GM18861 (cell line): ENCODE data around the gene HOXD13.

ENCODE experiments used
- ATAC-seq: cut with Tn5 transposase; IDR thresholded peaks from one replicate; pipeline ENCODE4 v1.9.1; 2021; ENCODE audit not compliant: unreplicated experiment

The HOXD13 gene

GRCh38 chr2:176093145-176093897 is 800 bp downstream of the HOXD13 start:
- no peak for ATAC-seq

- no peak for ATAC-seq
These were observed 1.4 kb downstream of the HOXD13 start for GRCh38 chr2:176093898-176094249.

- no peak for ATAC-seq
These were observed 1.8 kb downstream of the HOXD13 start for GRCh38 chr2:176094349-176094748.

- no peak for ATAC-seq
These were observed 2.9 kb downstream of the HOXD13 start for GRCh38 chr2:176095421-176095820.

GRCh38 chr2:176096243-176096985 is 3.9 kb downstream of the HOXD13 start:
- no peak for ATAC-seq

- peak; percentile 93 for ATAC-seq
These were observed 4.7 kb downstream of the HOXD13 start for GRCh38 chr2:176096986-176097819.

- no peak for ATAC-seq
These were observed 5.4 kb downstream of the HOXD13 start for GRCh38 chr2:176097820-176098365.

GRCh38 chr2:176098366-176099158 is 6.0 kb downstream of the HOXD13 start:
- no peak for ATAC-seq

- ATAC-seq: no peak
These were observed 6.7 kb downstream of the HOXD13 start for GRCh38 chr2:176099159-176099727.

GRCh38 chr2:176099728-176100546 is 7.4 kb downstream of the HOXD13 start, which contains the start of gene HOXD12:
HOXD12 (plus strand) TSS chr2:176099795; CDS start chr2:176099802, 7 bp downstream.
- ATAC-seq: no peak

GRCh38 chr2:176100547-176101140 is 8.1 kb downstream of the HOXD13 start:
- no peak for ATAC-seq

GRCh38 chr2:176101216-176101830 is 8.8 kb downstream of the HOXD13 start:
- no peak for ATAC-seq

GRCh38 chr2:176101842-176102241 is 9.3 kb downstream of the HOXD13 start:
- ATAC-seq: no peak

GRCh38 chr2:176102309-176102866 is 9.9 kb downstream of the HOXD13 start:
- ATAC-seq: no peak

GRCh38 chr2:176103194-176103593 is 10.7 kb downstream of the HOXD13 start:
- ATAC-seq: no peak

- ATAC-seq: no peak
These were observed 11.3 kb downstream of the HOXD13 start for GRCh38 chr2:176103742-176104315.

GRCh38 chr2:176104316-176105077 is 12.0 kb downstream of the HOXD13 start:
- no peak for ATAC-seq
